ENCODE data around the gene CYP3A7.
"Not testable (repeated sequence)": the region's sequence is repeated elsewhere in the genome, so short reads cannot be mapped to it uniquely, and the experiment has no call there.

Gene CYP3A7

GRCh38 chr7:99740573-99741440 is 5.8 kb upstream of the CYP3A7 start:
- no peak for TF ChIP-seq CTCF (IDR thresholded peaks at IDR 0.05)
- DNase-seq (ENCODE audit: low spot score), result no peak
- Histone ChIP-seq H3K27ac (no peak overlapping the region), H3K4me3 (no peak overlapping the region)

GRCh38 chr7:99739699-99740572 is 4.9 kb upstream of the CYP3A7 start:
- DNase-seq (ENCODE audit: low spot score), result no peak
- Histone ChIP-seq H3K4me3 (no peak overlapping the region), H3K27ac (no peak overlapping the region)
- TF ChIP-seq CTCF (IDR thresholded peaks at IDR 0.05), result no peak

- H3K27ac ChIP-seq, result no peak overlapping the region
- no peak overlapping the region for H3K4me3 ChIP-seq
- DNase-seq (ENCODE audit: low spot score), result no peak
- no peak for TF ChIP-seq CTCF (IDR thresholded peaks at IDR 0.05)
Measured at GRCh38 chr7:99737726-99738125, 2.7 kb upstream of the CYP3A7 start.

- H3K4me3 ChIP-seq; H3K27ac ChIP-seq; DNase-seq (ENCODE audit: low spot score): not testable (repeated sequence)
Measured at GRCh38 chr7:99736667-99737066, 1.7 kb upstream of the CYP3A7 start.

GRCh38 chr7:99733448-99733847 is 1.5 kb downstream of the CYP3A7 start:
- TF ChIP-seq CTCF (IDR thresholded peaks at IDR 0.05), result no peak
- H3K4me3 ChIP-seq, result no peak overlapping the region
- no peak overlapping the region for H3K27ac ChIP-seq
- no peak for DNase-seq (ENCODE audit: low spot score)

- no peak overlapping the region for H3K4me3 ChIP-seq
- TF ChIP-seq CTCF (IDR thresholded peaks at IDR 0.05), result no peak
- no peak overlapping the region for H3K27ac ChIP-seq
- no peak for DNase-seq (ENCODE audit: low spot score)
Measured at GRCh38 chr7:99733003-99733402, 2.0 kb downstream of the CYP3A7 start.

GRCh38 chr7:99731638-99732374 is 3.2 kb downstream of the CYP3A7 start:
- no peak for TF ChIP-seq CTCF (IDR thresholded peaks at IDR 0.05)
- DNase-seq (ENCODE audit: low spot score), result no peak
- Histone ChIP-seq H3K27ac (no peak overlapping the region), H3K4me3 (no peak overlapping the region)

All from coronary artery (tissue), 2 donors.